ENCODE data around the gene CFAP410.
"Not testable (repeated sequence)": the region's sequence is repeated elsewhere in the genome, so short reads cannot be mapped to it uniquely, and the experiment has no call there.

CFAP410 gene

DNA sequence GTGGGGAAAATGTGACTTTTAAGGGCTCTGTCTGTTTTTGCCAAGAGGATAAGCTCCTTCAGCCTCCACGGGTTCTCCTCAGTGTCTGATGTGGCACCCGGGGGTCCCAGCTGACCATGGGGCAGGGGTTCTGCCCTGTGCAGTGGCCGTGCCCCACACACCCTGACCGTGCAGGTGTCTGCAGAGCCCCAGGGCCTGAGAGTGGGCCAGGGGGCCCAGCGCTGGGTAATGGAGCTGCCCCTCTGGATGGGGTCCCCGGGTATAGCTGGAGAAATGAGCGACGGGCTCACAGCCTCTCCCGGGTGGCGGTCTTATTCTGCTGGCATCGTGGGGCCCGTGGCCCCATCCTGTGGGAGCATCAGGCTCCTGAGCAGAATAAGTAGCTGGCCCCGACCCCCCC is 42.3 kb downstream of the CFAP410 start:
- no peak for DNase-seq

DNA sequence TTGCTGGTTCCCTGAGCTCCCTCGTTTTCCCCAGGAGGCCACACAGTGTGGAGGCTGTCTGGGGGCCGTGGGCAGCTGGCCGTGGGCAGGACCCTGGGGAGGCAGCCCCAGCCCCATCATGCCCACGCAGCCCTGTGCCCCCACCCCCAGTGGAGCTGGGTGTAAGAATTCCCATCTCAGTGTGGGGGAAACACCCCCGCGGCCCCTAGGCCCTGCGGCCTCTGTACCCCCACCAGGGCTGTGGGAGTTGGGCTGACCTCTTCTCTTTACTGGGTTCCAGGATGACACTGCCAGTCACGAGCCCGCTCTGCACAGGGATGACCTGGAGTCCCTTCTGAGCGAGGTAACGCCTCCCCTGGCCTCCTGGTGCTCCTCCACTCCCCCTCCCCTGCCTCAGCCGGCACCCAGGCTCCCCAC is 43.1 kb downstream of the CFAP410 start:
- DNase-seq, result no peak

DNA sequence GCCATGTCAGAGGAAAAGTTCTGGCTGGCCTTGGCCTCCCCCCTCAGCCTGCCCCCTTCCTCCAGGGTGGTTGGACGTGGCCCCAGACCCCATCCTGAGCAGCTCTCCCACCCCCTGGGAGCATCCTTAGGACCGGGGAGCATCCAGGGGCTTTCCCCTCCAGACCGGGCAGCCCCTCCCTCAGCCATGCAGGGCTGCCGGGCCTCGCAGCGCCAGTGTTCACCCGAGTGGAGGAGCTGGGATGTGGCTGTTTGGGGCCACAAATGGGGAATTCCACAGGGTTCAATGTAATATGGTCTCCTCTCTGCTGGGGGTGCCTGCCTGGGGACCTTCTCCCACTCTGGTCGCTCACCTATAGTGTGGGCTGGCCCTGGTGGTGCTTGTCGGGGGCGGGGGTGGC is 43.5 kb downstream of the CFAP410 start:
- DNase-seq, result peak in 1 of 2 donors; percentile 19

DNA sequence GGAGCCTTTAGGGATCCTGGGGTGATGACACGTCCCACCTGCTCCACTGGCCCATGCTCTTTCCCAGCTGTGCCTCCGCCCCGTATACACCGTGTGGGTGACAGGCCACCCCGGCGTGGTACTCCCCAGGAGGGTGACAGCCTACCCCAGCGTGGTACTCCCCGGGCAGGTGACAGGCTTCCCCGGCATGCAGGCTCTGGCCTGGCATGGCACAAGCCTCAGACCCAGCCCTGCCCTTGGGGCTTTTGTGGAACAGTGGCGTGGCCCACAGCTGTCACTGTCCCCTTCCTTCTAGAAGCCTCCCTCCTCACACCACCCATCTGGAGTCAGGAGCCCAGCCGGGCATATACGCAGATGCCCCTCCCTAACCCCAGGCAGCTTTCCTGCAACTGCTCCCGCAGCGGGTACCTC is 44.0 kb downstream of the CFAP410 start:
- peak in 1 of 2 donors; percentile 21 for DNase-seq

DNA sequence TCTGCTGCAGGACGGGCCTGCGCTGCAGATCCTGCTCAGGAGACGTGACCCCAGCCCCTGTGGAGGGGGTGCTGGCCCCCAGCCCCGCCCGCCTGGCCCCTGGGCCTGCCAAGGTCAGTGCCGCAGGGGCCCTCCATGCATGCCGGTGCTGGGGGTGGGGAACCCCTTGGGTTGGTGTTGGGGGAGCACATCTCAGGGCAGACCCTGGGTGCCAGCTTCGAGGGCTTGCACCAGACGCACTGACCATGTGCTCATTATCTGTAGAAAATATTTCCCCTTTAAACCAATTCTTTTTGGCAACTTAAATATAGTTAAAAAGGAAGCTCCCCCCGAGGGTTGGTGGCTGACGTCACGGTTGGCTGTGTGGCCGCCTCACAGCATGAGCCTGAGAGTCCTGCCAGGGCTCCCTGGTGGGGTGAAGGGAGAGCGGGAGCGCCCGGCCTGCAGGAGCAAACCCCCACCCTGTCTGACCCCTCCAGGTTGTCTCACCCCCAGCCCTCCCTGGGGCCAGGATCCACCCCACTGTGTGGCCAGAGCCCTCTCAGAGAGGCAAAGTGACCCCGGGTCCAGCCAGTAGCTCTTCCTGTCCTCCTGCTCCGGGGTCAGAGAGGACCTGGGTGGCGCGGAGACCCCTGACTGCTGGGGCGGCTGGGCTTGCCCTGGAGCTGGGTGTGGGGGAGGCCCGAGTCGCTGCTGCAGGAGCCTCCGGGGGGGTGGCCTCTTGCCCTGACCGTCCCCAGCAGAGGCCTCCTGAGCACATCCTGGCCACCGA is 44.6 kb downstream of the CFAP410 start:
- DNase-seq, result peak in 1 of 2 donors; percentile 25

DNA sequence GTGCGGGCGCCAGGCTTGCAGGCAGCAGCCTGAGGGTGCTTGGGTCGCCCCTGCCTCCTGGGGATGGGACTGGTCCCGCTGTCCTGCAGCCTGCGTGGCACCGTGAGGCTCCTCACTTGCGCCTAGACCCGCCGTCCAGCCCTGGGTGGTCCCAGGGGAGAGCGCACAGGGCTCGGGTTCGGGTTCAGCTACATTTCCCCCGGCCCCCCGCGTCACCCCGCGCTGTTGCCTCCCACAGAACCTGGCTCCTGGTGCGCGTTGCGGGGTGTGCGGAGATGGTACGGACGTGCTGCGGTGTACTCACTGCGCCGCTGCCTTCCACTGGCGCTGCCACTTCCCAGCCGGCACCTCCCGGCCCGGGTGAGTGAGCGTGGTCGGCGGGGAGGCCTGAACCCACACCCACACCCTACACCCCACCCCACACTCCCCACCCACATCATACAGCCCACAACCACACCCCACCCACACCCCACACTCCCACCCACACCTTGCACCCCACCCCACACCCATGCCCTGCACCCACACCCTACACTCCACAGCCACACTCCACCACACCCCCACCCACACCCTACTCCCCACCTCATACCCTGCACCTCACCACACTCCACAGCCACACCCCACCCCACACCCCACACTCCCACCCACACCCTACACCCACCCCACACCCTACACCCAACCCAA is 45.5 kb downstream of the CFAP410 start:
- DNase-seq, result peak; percentile 44 to 64

DNA sequence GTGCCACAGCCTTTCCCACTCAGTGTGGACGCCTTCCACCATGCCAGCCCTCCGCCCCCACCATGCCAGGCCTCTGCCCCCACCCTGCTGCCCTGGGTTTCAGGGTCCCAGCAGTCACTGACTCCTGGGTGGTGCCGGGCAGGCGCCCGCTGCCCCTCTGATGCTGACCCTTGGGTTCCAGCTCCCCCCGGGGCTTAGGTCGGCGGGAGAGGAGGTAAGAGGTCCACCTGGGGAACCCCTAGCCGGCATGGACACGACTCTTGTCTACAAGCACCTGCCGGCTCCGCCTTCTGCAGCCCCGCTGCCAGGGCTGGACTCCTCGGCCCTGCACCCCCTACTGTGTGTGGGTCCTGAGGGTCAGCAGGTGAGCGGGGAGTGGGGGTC is 46.4 kb downstream of the CFAP410 start:
- DNase-seq, result no peak

DNA sequence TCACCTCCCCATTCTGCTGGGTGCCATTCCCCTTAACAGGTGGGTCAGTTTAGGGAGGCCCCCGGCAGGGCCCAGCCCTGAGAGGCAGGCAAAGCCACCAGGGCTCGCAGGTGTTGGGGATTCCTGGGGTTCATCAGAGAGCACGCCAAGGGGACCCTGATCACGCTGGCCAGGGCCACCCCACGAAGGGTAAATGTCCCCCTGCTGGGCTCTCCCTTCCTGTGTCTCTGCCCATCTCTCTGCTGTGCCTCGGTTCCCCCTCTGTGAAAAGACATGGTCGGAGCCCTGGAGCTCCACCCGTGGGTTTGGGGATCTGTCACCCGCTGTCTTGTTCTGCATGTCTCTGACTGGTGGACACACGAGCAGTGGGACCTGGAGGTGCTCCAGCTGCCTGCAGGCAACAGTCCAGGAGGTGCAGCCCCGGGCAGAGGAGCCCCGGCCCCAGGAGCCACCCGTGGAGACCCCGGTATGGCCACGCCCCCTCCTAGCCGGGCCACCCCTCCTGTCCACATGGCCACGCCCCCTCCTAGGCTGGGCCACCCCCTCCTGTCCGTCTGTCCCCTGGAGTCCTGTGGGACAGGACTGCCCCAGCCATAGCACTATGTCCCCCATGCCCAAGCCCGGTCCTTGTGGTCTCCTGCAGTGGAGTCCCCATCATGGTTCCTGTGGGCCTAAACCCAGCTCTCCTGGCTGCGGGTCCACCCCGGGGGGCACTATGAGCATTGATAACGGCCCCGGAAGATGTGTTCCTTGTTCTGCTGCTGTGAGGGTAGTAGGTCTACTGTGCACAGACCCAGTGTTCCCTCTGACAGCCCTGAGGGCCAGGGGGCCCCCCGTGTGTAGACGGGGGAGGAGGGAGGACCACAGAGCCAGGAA is 47.0 kb downstream of the CFAP410 start:
- no peak for DNase-seq

DNA sequence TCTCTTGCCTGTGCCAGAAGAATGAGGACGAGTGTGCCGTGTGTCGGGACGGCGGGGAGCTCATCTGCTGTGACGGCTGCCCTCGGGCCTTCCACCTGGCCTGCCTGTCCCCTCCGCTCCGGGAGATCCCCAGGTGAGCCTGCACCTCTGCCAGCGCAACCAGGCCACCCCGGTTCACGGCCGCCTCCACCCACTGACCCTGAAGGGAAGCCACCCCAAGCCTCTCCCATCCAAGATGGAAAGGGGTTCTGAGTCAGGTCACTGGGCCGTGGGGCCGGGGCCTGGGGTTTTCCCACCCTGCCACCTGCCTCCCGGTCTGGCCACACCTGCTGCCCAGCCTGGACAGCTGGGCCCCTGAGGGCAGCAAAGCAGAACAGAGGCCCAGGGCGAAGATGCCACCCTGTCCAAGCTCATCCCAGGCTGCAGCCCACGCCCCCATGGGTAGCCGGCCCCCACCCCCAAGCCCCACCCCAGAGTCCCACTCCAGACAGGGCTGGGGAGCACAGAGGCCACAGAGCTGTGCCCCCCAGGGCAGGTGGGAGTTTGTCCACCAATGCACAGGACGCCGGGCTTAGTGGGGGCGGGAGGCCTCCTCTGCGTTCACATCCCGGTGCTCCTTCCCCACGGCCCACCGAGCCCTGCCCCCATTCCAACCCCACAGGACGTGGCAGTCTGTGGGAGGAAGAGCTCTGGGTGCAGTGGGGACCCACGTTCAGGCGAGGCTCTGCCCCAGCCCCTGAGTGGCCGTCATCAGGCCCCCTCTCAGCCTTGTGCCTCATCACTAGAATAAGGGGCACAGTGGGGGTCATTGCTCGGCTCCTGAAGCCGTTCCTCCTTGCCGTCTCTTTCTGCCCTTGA is 47.9 kb downstream of the CFAP410 start:
- no peak for DNase-seq

DNA sequence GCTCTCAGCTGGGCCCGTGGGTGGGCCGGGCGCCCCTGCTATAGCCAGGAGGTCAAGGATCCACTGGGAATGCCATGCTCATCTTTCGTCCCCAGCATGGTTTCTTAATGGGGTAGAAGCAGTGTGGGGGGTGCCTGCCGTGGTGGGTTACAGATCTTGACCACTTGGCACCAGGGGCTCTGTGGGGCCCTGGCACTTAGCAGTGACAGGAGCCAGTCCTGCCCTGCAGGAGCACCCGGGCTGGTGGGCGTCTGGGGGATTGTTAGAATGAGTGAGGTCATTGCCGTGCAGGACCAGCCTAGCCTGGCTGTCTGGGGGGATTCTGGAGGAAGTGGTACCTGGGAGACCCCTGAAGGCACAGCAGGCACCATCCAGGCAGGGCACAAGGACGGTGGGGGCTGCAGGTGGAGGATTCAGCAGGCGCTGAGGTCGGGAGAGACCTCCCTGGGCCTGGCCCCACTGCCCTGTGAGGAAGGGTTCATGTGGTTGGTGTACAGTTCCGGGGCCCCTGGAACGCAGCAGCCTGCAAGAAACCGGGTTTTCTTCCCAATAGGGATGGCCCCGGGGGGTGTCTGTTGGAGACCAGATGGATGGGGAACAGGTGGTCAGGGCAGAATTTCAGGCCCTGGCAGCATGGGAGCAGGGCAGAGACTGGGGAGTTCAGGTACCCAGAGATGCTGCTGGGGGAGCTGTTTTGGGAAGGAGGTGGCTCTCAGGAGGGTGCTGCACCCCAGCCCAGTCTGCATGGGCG is 48.7 kb downstream of the CFAP410 start:
- DNase-seq, result no peak

DNA sequence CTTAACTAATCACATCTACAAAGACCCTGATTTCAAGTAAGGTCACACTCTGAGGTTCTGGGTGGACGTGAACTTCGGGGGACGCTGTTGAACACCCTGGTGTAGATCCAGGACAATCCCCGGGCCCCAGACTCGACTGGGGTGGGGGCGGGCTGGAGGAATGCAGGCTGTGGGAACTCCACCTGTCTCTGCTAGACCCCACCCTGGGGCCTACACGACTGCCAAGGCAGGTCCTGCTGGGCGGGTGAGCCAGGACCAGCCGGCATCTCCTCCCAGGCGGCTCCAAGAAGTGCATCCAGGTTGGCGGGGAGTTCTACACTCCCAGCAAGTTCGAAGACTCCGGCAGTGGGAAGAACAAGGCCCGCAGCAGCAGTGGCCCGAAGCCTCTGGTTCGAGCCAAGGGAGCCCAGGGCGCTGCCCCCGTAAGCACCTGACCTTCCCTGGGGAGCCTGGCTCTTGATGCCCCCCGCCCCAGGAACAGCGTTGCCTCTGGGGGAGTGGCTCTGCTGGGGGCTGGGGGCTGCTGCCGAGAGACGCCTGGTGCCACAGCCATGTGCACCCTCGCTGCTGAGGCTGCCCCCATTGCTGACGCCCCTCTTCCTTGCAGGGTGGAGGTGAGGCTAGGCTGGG is 49.7 kb downstream of the CFAP410 start:
- no peak for DNase-seq

DNA sequence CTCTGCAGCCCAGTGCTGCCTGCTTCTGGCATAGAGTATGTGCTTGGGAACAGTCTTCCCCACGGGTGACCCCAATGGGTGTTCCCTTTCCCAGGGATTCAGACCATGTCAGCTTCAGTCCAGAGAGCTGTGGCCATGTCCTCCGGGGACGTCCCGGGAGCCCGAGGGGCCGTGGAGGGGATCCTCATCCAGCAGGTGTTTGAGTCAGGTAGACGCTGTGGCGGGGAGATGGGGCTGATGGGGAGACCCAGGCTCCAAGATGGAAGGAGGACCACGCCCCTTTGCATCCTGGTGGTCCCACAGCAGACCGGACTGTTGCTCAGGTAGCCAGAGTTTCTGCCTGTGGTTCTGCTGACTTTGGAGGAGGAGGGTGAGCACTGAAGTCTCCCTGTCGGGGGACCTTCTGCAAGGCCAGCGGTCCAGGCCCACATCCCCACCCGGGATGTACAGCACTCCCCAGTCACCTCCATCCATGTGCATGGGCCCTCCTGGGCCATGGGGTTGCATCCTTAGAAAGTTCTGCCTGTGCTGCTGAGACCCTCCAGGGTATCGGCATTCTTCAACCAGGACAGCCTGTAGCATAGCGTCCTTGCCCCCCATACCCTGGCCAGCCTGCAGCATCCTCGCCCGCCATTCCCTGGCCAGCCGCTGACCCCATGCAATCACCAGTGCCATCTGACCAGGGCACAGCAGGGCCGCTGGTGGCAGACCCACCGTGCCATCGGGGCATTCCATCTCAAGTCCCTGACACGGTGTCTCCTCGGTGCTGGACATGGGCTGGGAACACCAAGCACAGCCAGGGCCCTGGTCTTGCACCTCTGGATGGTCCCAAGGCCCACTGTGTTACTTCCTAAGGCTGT is 50.7 kb downstream of the CFAP410 start:
- DNase-seq, result no peak

DNA sequence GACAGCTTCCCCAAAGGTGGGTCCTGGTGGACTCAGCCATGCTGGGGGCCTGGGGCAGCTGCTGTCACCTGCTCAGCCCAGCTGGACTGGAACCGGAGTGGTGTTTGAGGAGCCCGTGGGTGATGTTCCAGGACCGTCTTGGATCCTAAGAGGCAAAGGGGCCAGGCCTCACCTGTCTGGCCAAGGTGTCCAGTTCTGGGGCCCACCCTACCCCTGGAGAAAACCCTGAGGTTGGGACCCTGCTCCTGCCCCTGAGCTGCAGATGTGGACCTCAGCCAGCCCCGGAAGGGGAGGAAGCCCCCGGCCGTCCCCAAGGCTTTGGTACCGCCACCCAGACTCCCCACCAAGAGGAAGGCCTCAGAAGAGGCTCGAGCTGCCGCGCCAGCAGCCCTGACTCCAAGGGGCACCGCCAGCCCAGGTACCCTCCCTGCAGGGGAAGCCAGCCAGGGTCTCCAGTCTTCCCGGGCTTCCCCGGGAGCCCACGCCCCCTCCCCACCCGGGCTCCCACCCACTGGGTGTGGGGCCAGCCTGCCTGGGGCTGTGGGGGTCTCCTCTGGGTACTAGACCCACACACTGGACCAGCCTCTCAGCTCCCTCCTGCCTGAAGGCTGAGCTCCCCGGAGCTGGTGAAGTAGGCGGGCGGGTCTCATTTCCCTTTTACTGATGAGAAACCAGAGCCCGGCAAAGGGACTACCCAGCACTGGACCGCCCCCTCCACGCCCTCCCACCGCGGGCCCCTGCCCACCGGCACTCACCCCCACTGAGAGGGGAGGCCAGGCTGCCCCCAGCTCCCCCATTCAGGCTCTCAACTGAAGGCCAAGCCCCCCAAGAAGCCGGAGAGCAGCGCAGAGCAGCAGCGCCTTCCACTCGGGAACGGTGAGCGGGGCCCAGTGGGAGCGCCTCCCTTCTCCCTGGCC is 52.2 kb downstream of the CFAP410 start:
- no peak for DNase-seq

DNA sequence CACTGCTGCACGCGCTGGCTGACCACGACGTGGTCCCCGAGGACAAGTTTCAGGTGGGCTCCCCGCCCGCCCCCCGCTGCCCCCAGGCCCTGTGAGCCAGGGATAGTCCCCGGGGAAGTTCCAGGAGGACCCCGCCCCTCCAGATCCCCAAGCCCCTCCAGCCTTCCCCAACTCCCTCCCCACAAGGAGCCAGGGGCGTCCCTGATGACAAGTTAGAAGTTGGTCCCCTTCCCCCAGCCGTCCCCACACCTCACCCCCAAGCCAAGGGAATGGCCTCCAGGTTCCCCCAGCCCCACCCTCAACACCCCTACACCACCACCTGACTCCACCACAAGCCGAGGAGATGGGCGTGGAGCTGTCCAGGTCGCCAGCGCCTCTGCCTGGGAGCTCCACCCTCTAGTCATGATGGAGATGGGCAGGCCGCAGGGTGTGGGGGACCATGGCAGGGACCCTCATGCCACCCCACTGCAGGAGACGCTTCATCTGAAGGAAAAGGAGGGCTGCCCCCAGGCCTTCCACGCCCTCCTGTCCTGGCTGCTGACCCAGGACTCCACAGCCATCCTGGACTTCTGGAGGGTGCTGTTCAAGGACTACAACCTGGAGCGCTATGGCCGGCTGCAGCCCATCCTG is 53.0 kb downstream of the CFAP410 start:
- no peak for DNase-seq

DNA sequence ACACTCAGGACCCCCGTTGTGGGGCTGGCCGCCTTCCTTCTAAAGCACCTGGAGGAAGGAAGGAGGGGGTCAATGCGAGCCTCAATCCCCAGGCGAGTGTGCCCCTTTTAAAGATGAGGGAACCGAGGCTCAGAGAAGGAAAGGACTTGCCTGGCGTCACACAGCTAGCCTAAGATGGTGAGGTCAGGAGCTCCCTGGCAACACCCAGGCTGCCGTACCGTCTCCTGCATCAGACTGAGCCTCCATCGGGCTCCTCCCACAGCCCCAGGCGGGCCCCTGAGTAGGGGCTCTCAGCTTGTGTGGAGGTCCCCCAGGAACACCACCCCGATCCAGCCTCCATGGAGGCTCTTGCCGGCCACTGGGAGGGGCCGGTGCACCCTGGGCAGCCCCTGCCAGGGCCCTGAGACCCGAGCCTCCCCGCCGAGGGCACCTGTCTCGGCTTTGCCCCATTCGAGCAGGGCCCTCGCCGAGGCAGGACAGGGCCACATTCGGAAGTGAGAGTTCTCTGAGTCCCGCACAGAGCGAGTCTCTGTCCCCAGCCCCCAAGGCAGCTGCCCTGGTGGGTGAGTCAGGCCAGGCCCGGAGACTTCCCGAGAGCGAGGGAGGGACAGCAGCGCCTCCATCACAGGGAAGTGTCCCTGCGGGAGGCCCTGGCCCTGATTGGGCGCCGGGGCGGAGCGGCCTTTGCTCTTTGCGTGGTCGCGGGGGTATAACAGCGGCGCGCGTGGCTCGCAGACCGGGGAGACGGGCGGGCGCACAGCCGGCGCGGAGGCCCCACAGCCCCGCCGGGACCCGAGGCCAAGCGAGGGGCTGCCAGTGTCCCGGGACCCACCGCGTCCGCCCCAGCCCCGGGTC is 53.8 kb downstream of the CFAP410 start, which contains the start of gene AIRE:
Gene AIRE (plus strand): TSS at position 739 of the 855 bp plus-strand sequence. CDS start 131 bp downstream, outside the sequence.
- DNase-seq, result no peak

DNA sequence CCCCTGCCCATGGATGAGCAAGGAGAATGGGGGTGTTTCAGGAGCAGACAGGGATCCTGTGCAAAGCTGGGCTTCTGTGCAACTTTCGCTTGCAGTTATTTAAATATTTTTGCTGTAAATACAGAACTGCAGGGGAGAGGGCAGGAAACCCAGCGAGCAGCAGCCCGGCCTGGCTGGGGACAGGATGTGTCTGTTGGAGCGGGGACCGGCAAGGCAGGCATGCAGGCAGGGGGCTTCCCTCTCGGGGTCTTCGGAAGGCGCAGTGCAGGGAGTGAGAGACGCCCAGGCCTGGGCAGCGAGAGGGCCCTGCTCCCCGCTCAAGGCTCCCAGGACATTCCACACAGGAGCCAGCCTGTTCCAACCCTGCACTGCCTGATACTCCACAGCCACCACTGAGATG is 55.2 kb downstream of the CFAP410 start:
- no peak for DNase-seq

DNA sequence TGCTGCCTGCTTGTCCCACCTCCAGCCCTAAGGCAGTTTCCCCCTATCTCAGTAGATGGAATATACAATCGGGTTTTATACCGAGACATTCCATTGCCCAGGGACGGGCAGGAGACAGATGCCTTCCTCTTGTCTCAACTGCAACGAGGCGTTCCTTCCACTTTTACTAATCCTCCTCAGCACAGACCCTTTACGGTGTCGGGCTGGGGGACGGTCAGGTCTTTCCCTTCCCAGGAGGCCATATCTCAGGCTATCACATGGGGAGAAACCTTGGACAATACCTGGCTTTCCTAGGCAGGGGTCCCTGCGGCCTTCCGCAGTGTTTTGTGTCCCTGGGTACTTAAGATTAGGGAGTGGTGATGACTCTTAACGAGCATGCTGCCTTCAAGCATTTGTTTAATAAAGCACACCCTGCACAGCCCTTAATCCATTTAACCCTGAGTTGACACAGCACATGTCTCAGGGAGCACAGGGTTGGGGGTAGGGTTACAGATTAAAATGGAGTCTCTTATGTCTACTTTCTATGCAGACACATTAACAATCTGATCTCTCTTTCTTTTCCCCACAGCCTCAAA is 55.9 kb downstream of the CFAP410 start:
- not testable (repeated sequence) for DNase-seq
